Mesothelial cell of epicardium (in vitro differentiated cells): Measurements from ENCODE around the gene CCL23. TPM values are rescaled to one million over a fixed set of nuclear protein-coding genes. Genes with fewer than 3 reads are reported as not detected.
A peak's percentile ranks its signal among the peaks of the same experiment; 100 is the strongest.

ENCODE experiments used
- DNase-seq, 2 experiments: peaks; one replicate each; pipeline ENCODE4 v3.0.0; 2021; ENCODE audit warnings: low spot score in 2 of 2; ENCODE audit not compliant: unreplicated experiment in 2 of 2
- H3K27ac Mint-ChIP-seq: 2 replicates; pipeline ENCODE4 v1.8.0; 2021; ENCODE audit warnings: mixed read lengths
- H3K27me3 Mint-ChIP-seq: 2 replicates; pipeline ENCODE4 v1.8.0; 2021; ENCODE audit warnings: low read depth, mixed read lengths
- H3K36me3 Mint-ChIP-seq: 2 replicates; pipeline ENCODE4 v1.8.0; 2021; ENCODE audit warnings: mixed read lengths
- H3K4me1 Mint-ChIP-seq: 2 replicates; pipeline ENCODE4 v1.8.0; 2021; ENCODE audit warnings: mixed read lengths
- H3K4me3 Mint-ChIP-seq: 2 replicates; pipeline ENCODE4 v1.8.0; 2021; ENCODE audit warnings: mild to moderate bottlenecking, moderate library complexity, mixed read lengths
- H3K9me3 Mint-ChIP-seq: 2 replicates; pipeline ENCODE4 v1.8.0; 2021; ENCODE audit warnings: mixed read lengths
- CTCF ChIP-seq: fragments of 200-600 bp; sonication (generic); IDR thresholded peaks from one replicate; pipeline ENCODE4 v1.5.0; 2021; ENCODE audit warnings: antibody characterized with exemption; ENCODE audit not compliant: unreplicated experiment
- total RNA-seq: library from RNA; stranded (reverse); gene quantifications from 3 replicates; pipeline ENCODE4 v1.2.1, GENCODE V29; 2021

CCL23 gene
- total RNA-seq, 1 donor from 2014 or later: not detected

DNA sequence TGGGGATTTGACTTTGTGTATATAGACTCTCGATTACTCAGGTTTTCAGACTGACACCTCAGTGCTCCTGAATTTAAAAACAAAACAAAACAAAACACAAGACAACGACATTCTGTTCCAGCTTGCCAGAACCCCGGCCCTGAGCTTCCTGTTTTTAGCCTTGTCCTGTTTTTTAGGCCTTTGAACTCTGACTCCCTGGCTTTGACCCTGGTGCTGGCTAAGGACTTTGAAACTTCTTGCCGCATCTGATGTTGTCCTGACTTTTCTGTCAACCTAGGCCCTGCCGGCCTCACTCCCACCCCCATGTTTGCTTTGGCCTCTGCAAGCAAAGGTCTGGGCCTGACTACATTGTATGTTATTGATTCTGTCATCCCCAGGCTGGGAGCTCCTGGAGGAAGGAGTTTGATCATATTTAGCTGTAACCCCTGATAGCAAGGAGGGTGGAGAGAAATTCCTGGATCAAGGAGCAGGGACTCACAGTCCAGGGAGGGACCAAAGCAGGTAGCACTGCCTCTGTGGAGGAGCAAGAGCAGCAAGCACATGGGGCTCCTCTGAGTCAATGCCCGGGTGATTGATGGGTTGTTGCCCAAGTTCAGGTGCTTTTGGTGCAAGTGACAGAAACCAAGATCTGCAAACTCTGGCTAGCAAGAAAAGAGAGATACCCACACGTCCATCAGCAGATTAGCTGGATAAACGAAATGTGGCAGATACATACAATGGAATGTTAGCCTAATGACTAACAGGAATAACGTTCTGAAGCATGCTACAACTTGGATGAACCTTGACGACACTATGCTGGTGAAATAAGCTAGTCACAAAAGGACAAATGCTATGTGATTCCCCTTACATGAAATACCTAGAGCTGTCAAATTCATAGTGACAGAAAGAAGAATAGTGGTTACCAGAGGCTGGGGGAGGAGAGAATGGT, 44.2 kb downstream of the CCL23 start:
- no peaks in the 10 kb centered on the region for H3K4me1 Mint-ChIP-seq
- H3K9me3 Mint-ChIP-seq: no peaks in the 10 kb centered on the region
- no peak for TF ChIP-seq CTCF
- peak in 1 of 2 experiments; percentile 24 for DNase-seq
- no peaks in the 10 kb centered on the region for H3K36me3 Mint-ChIP-seq
- no peak overlapping the region for H3K4me3 Mint-ChIP-seq
- no peak overlapping the region for H3K27ac Mint-ChIP-seq
- peaks cover 22% of the 10 kb centered on the region for H3K27me3 Mint-ChIP-seq

DNA sequence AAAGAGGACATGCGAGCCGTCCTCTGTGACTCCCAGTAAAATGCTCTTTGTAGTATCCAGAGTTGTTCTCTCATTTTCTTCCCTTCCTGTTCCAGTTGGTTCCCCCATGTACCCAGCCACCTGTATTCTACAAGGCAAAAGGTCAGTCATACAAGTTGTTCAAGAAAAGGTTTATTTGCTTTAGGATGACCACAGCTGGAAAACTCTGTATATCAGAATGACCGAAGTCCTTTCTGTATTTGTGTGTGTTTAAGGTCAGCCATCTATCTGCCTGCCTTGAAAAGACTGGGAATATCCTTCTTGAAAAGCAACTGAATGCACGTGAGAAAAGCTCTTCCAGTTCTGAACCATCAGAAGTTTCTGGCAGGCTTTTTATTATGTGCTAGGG, 44.8 kb downstream of the CCL23 start:
- Mint-ChIP-seq H3K9me3 (no peaks in the 10 kb centered on the region), H3K4me3 (no peak overlapping the region), H3K4me1 (no peaks in the 10 kb centered on the region), H3K27ac (no peak overlapping the region), H3K27me3 (peaks cover 16% of the 10 kb centered on the region), H3K36me3 (no peaks in the 10 kb centered on the region)
- no peak for TF ChIP-seq CTCF
- no peak for DNase-seq

DNA sequence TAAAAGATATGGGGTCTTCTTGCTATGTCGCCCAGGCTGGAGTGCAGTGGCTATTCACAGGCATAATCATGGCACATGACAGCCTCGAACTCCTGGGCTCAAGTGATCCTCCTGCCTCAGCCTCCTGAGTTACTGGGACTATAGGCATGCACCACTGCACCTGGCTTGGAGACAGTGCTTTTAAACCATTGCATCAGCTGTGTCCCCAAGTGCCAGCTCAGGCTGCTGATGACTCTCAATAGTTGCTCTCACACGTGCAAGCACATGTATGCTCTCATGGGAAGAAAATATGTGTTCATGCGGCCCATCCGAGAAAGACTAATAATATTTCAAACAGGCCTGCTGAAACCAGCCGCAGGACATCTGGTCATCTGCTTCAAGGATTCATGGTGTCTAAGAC, 45.2 kb downstream of the CCL23 start:
- H3K4me3 Mint-ChIP-seq: no peak overlapping the region
- peak in 1 of 2 experiments; percentile 11 for DNase-seq
- TF ChIP-seq CTCF: no peak
- H3K9me3 Mint-ChIP-seq: no peaks in the 10 kb centered on the region
- H3K27me3 Mint-ChIP-seq: peaks cover 13% of the 10 kb centered on the region
- H3K4me1 Mint-ChIP-seq: no peaks in the 10 kb centered on the region
- no peak overlapping the region for H3K27ac Mint-ChIP-seq
- H3K36me3 Mint-ChIP-seq: no peaks in the 10 kb centered on the region

DNA sequence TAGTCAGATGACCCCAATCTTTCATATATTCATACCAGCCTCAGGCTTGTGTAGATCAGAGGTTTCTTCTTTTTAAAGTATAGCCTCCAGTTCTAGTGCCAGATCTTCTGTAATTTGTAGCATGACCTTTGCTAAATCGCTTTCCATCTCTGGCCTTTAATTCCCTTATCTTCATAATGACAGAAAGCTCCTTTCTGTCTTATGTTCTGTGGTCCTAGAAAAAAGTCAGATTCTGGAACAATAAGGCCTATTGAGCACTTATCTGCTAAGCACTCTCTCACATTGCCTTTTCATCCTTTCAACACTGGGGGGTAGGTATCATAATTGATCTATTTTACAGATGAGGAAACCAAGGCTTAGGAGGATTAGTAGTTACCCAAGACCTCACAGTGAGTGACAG, 45.7 kb downstream of the CCL23 start:
- H3K27me3 Mint-ChIP-seq: peaks cover 11% of the 10 kb centered on the region

DNA sequence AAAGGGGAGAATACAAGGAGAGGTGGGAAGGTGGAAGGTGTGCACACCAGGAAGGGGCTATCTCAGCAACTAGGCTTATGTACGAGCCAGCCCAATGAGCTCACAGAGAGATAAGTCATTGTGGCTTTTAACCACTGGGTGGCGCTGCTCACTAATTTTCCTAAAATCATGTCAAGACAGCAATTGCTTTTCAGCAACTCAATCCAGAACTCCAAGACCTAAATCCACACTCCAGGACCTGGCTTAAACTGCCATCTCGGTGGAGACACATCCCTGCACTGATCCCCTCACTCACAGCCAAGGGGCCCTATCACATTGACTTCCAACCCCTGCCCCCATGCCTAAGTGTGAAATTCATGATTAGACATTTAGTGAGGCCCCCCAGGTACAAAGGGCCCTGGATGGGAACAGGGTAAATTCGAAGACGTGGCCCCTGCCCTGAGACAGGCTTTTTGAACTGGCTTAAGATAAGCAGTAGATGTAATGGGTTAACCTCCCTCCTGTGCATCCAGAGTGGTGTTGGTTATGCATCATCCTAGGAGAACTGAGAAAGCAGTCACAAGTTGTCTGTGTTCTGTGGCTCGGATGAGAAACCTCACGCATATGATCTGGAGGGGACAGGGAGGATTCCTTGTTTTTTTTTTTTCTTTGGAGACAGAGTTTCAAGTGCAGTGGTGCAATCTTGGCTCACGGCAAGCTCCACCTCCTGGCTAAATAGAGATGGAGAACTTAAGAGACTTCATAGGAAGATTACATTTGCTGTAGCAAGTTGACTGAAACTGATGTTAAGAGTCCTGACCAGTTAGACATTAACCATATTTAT, 48.0 kb downstream of the CCL23 start:
- peak; percentile 65 to 84 for DNase-seq
- Mint-ChIP-seq H3K36me3 (no peaks in the 10 kb centered on the region), H3K9me3 (no peaks in the 10 kb centered on the region), H3K4me1 (no peaks in the 10 kb centered on the region), H3K4me3 (no peak overlapping the region), H3K27me3 (peaks cover 11% of the 10 kb centered on the region), H3K27ac (no peak overlapping the region)
- peak; percentile 93 for TF ChIP-seq CTCF

More for the DNA sequence above, 45.7 kb downstream of the CCL23 start:
- H3K9me3 Mint-ChIP-seq: no peaks in the 10 kb centered on the region
- DNase-seq: no peak
- no peaks in the 10 kb centered on the region for H3K36me3 Mint-ChIP-seq
- no peak for TF ChIP-seq CTCF
- H3K4me1 Mint-ChIP-seq: no peaks in the 10 kb centered on the region
- H3K27ac Mint-ChIP-seq: no peak overlapping the region
- H3K4me3 Mint-ChIP-seq: no peak overlapping the region
